Measurements from ENCODE around the gene ZNF273. TPM values are rescaled to one million over a fixed set of nuclear protein-coding genes. Genes with fewer than 3 reads are reported as not detected.
"Not testable (repeated sequence)": the region's sequence is repeated elsewhere in the genome, so short reads cannot be mapped to it uniquely, and the experiment has no call there.

The ZNF273 gene
- total RNA-seq, 1 experiment from 2014 or later, result 9.0 TPM

- in situ Hi-C loops (cut with HindIII; ENCODE audit: low pct_unique_long_range_greater_than_20kb, low sequenced_read_pairs), result no loop called here
- no peak for DNase-seq (ENCODE audit: low read depth, low spot score)
These were observed 17.4 kb upstream of the ZNF273 start for GRCh38 chr7:64885520-64886240.

- in situ Hi-C loops (cut with HindIII; ENCODE audit: low pct_unique_long_range_greater_than_20kb, low sequenced_read_pairs), result no loop called here
- no peak for DNase-seq (ENCODE audit: low read depth, low spot score)
These were observed 16.0 kb upstream of the ZNF273 start for GRCh38 chr7:64886956-64887545.

- in situ Hi-C loops (cut with HindIII; ENCODE audit: low pct_unique_long_range_greater_than_20kb, low sequenced_read_pairs), result no loop called here
- no peak for DNase-seq (ENCODE audit: low read depth, low spot score)
These were observed 15.1 kb upstream of the ZNF273 start for GRCh38 chr7:64887756-64888508.

GRCh38 chr7:64888561-64888900 is 14.5 kb upstream of the ZNF273 start:
- in situ Hi-C loops (cut with HindIII; ENCODE audit: low pct_unique_long_range_greater_than_20kb, low sequenced_read_pairs), result no loop called here
- no peak for DNase-seq (ENCODE audit: low read depth, low spot score)

GRCh38 chr7:64888901-64889685 is 14.0 kb upstream of the ZNF273 start:
- no peak for DNase-seq (ENCODE audit: low read depth, low spot score)
- in situ Hi-C loops (cut with HindIII; ENCODE audit: low pct_unique_long_range_greater_than_20kb, low sequenced_read_pairs), result no loop called here

GRCh38 chr7:64889686-64890162 is 13.3 kb upstream of the ZNF273 start:
- DNase-seq (ENCODE audit: low read depth, low spot score), result no peak
- in situ Hi-C loops (cut with HindIII; ENCODE audit: low pct_unique_long_range_greater_than_20kb, low sequenced_read_pairs), result no loop called here

- in situ Hi-C loops (cut with HindIII; ENCODE audit: low pct_unique_long_range_greater_than_20kb, low sequenced_read_pairs); DNase-seq (ENCODE audit: low read depth, low spot score): not testable (repeated sequence)
These were observed 12.8 kb upstream of the ZNF273 start for GRCh38 chr7:64890273-64890672.

GRCh38 chr7:64890761-64891362 is 12.2 kb upstream of the ZNF273 start:
- DNase-seq (ENCODE audit: low read depth, low spot score), result no peak
- in situ Hi-C loops (cut with HindIII; ENCODE audit: low pct_unique_long_range_greater_than_20kb, low sequenced_read_pairs), result no loop called here

- DNase-seq (ENCODE audit: low read depth, low spot score); in situ Hi-C loops (cut with HindIII; ENCODE audit: low pct_unique_long_range_greater_than_20kb, low sequenced_read_pairs): not testable (repeated sequence)
These were observed 11.6 kb upstream of the ZNF273 start for GRCh38 chr7:64891363-64892081.

GRCh38 chr7:64892116-64892515 is 11.0 kb upstream of the ZNF273 start:
- in situ Hi-C loops (cut with HindIII; ENCODE audit: low pct_unique_long_range_greater_than_20kb, low sequenced_read_pairs), result no loop called here
- DNase-seq (ENCODE audit: low read depth, low spot score), result no peak

GRCh38 chr7:64892666-64893309 is 10.3 kb upstream of the ZNF273 start:
- no peak for DNase-seq (ENCODE audit: low read depth, low spot score)
- in situ Hi-C loops (cut with HindIII; ENCODE audit: low pct_unique_long_range_greater_than_20kb, low sequenced_read_pairs), result no loop called here

GRCh38 chr7:64893401-64893800 is 9.7 kb upstream of the ZNF273 start:
- DNase-seq (ENCODE audit: low read depth, low spot score), result no peak
- in situ Hi-C loops (cut with HindIII; ENCODE audit: low pct_unique_long_range_greater_than_20kb, low sequenced_read_pairs), result no loop called here

GRCh38 chr7:64902461-64902805 is 640 bp upstream of the ZNF273 start:
- DNase-seq (ENCODE audit: low read depth, low spot score); in situ Hi-C loops (cut with HindIII; ENCODE audit: low pct_unique_long_range_greater_than_20kb, low sequenced_read_pairs): not testable (repeated sequence)

GRCh38 chr7:64904008-64904407 is 935 bp downstream of the ZNF273 start:
- no peak for DNase-seq (ENCODE audit: low read depth, low spot score)
- in situ Hi-C loops (cut with HindIII; ENCODE audit: low pct_unique_long_range_greater_than_20kb, low sequenced_read_pairs), result no loop called here

GRCh38 chr7:64905133-64905532 is 2.1 kb downstream of the ZNF273 start:
- no peak for DNase-seq (ENCODE audit: low read depth, low spot score)
- in situ Hi-C loops (cut with HindIII; ENCODE audit: low pct_unique_long_range_greater_than_20kb, low sequenced_read_pairs), result no loop called here

GRCh38 chr7:64905547-64905946 is 2.5 kb downstream of the ZNF273 start:
- no peak for DNase-seq (ENCODE audit: low read depth, low spot score)
- in situ Hi-C loops (cut with HindIII; ENCODE audit: low pct_unique_long_range_greater_than_20kb, low sequenced_read_pairs), result no loop called here
